ENCODE data around the gene FILIP1. TPM values are rescaled to one million over a fixed set of nuclear protein-coding genes. Genes with fewer than 3 reads are reported as not detected.

Gene FILIP1
- total and polyA plus RNA-seq, 12 donors: 16.8 to 269 (median 181) TPM

- H3K36me3 ChIP-seq: peaks cover 0 to 8% (median 0%) of the 10 kb centered on the region in 9 donors
- intact Hi-C loops (cut with DNase I): loop anchor here in 8 of 10 donors (2.0 to 10.0 kb wide), 9 partner anchors 67 to 158 kb away; partner anchors contain the start of gene FILIP1 (in 1 of the 8)
- 68 to 77% methylated on average over 3 of the region's 3 CpGs for WGBS, 2 donors
- no peaks in the 10 kb centered on the region for H3K27me3 ChIP-seq
- no peak for DNase-seq
- TF ChIP-seq CTCF (IDR thresholded peaks at IDR 0.05): no peak
- peak overlapping the region in 9 of 10 donors; percentile 30 to 70 (median 51) for H3K27ac ChIP-seq
- H3K4me3 ChIP-seq: no peak overlapping the region
- peaks cover 0 to 7% (median 0%) of the 10 kb centered on the region in 11 donors for H3K9me3 ChIP-seq
- ATAC-seq: peak; percentile 49 to 80 (median 66)
- H3K4me1 ChIP-seq: peaks cover 0 to 52% (median 28%) of the 10 kb centered on the region in 9 donors
Observed at GRCh38 chr6:75368864-75369402, 124.7 kb downstream of the FILIP1 start.

DNA sequence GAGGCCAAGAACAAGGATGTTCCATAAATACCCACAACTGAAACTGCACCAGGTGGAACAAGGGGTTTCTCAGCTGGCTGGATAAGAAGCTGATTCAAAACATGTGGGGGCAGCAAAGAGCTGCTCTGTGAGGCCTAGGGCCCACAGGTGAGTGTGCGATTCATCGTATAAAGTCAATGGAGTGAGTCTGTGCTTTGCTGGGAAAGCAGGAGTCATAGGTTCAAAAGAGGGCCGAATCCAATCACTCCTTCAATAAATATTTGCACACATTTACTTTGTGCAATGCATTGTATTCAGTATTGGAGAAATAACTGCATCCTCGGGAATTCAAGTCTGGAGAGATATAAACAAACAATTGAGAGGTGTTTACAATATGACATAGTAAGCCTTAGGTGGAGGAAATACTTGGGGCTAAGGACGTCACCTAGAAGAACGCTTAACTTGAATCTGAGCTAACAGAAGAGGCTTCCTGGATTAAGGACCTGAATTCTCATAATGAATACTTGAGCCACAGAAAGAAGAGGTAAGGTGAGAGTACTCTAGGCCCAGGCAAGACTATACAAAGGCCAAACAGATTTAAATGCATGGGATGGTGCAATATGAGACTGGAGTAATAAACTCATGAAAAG lies 125.3 kb downstream of the FILIP1 start:
- intact Hi-C loops (cut with DNase I): loop anchor here in 8 of 10 donors (2.0 to 10.0 kb wide), 9 partner anchors 66 to 159 kb away; partner anchors contain the start of gene FILIP1 (in 1 of the 8)
- WGBS, 2 donors: 54 to 67% methylated on average over 6 of the region's 6 CpGs
- H3K27me3 ChIP-seq: no peaks in the 10 kb centered on the region
- ATAC-seq (peak; percentile 66 to 85 (median 82)), DNase-seq (peak in 1 of 2 donors; percentile 52)
- H3K36me3 ChIP-seq: peaks cover 0 to 8% (median 0%) of the 10 kb centered on the region in 9 donors
- H3K27ac ChIP-seq: peak overlapping the region in 9 of 10 donors; percentile 30 to 70 (median 51)
- peaks cover 0 to 6% (median 0%) of the 10 kb centered on the region in 11 donors for H3K9me3 ChIP-seq
- H3K4me3 ChIP-seq: no peak overlapping the region
- H3K4me1 ChIP-seq: peaks cover 0 to 57% (median 31%) of the 10 kb centered on the region in 9 donors
- TF ChIP-seq CTCF (IDR thresholded peaks at IDR 0.05): peak; percentile 23 to 74 (median 59)

- Histone ChIP-seq H3K27ac (no peak overlapping the region), H3K27me3 (no peaks in the 10 kb centered on the region), H3K9me3 (no peaks in the 10 kb centered on the region), H3K36me3 (peaks cover 0 to 47% (median 6%) of the 10 kb centered on the region in 9 donors), H3K4me3 (no peak overlapping the region), H3K4me1 (peaks cover 0 to 47% (median 20%) of the 10 kb centered on the region in 9 donors)
- no peak for DNase-seq
- no peak for ATAC-seq
- 85% methylated on average over 2 of the region's 2 CpGs for WGBS, 2 donors
- intact Hi-C loops (cut with DNase I): loop anchor here in 2 of 10 donors (5.0 to 10.0 kb wide), 3 partner anchors 51 to 161 kb away; no protein-coding TSS in a partner anchor
- no peak for TF ChIP-seq CTCF (IDR thresholded peaks at IDR 0.05)
Observed at GRCh38 chr6:75363304-75363703, 130.3 kb downstream of the FILIP1 start.

DNA sequence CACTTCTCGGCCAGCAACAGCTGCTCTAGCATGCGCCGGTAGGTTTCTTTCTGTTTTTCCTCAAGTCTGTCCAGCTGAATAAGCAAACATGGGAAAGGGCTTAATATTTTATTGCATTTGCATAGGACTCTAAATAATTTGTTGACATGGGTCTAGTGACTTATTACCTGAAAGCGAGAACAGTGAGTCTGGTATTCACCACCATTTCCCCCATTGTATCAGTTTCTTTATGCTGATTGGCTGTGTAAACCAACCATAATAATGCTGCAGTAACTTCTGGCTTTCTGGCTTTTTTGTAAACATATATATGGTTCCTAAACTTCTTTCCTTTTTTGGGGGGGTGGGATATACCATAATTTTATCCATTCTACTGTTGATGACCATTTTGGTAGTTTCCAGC lies 140.0 kb downstream of the FILIP1 start:
- H3K9me3 ChIP-seq: no peaks in the 10 kb centered on the region
- no peak overlapping the region for H3K4me3 ChIP-seq
- ATAC-seq (no peak), DNase-seq (no peak)
- H3K36me3 ChIP-seq: peaks cover 0 to 64% (median 17%) of the 10 kb centered on the region in 9 donors
- intact Hi-C loops (cut with DNase I): no loop called here
- WGBS, 2 donors: 97 to 98% methylated on average over 4 of the region's 4 CpGs
- peaks cover 0 to 16% (median 0%) of the 10 kb centered on the region in 7 donors for H3K27me3 ChIP-seq
- peaks cover 4 to 25% (median 19%) of the 10 kb centered on the region in 9 donors for H3K4me1 ChIP-seq
- no peak for TF ChIP-seq CTCF (IDR thresholded peaks at IDR 0.05)
- no peak overlapping the region for H3K27ac ChIP-seq

Measured in heart right ventricle (tissue), 16 donors.